Measurements from ENCODE around the gene RAPGEF4.

Gene RAPGEF4

DNA sequence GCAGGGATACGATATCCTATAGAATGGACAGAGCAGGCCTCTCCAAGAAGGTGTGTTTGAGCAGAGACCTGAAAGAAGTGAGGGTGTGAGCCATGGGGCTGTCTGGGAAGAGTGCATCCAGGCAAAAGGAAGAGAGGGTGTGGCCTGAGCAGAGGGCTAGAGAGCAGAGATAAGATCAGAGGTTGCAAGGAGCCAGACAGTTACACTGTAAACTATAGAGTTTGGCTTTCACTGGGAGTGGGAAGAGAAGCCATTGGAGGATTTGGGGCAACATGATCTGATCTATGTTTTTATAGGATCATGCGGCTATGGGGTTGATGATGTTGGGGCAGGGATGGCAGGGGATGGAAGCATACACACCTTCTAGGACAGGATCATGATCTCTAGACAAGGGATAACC lies 215.9 kb downstream of the RAPGEF4 start:
- H3K27me3 ChIP-seq (ENCODE audit: insufficient read depth, low read length, poor library complexity): no peaks in the 10 kb centered on the region
- H3K4me3 ChIP-seq (ENCODE audit: low read depth in 1 of 2, low read length in 2 of 2): no peak overlapping the region
- ATAC-seq (ENCODE audit: insufficient read depth, low read depth) (no peak; the same call in 2 of the 3 replicates), DNase-seq (no peak)
- no peak for TF ChIP-seq EZH2 (IDR thresholded peaks at IDR 0.05; ENCODE audit: borderline replicate concordance, low read depth, low read length, severe bottlenecking)
- TF ChIP-seq, protein P1, sequence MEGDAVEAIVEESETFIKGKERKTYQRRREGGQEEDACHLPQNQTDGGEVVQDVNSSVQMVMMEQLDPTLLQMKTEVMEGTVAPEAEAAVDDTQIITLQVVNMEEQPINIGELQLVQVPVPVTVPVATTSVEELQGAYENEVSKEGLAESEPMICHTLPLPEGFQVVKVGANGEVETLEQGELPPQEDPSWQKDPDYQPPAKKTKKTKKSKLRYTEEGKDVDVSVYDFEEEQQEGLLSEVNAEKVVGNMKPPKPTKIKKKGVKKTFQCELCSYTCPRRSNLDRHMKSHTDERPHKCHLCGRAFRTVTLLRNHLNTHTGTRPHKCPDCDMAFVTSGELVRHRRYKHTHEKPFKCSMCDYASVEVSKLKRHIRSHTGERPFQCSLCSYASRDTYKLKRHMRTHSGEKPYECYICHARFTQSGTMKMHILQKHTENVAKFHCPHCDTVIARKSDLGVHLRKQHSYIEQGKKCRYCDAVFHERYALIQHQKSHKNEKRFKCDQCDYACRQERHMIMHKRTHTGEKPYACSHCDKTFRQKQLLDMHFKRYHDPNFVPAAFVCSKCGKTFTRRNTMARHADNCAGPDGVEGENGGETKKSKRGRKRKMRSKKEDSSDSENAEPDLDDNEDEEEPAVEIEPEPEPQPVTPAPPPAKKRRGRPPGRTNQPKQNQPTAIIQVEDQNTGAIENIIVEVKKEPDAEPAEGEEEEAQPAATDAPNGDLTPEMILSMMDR (IDR thresholded peaks at IDR 0.05; ENCODE audit: borderline replicate concordance, extremely low read depth, low read length, poor library complexity, severe bottlenecking): no peak
- H3K36me3 ChIP-seq (ENCODE audit: insufficient read depth, low read length): no peaks in the 10 kb centered on the region
- H3K4me2 ChIP-seq (ENCODE audit: insufficient read depth, low read length): no peak overlapping the region
- H2AFZ ChIP-seq (ENCODE audit: low read depth, low read length): no peak overlapping the region
- no peak overlapping the region for H3K9ac ChIP-seq (ENCODE audit: low read depth, low read length)
- H4K20me1 ChIP-seq (ENCODE audit: insufficient read depth, low read length): no peaks in the 10 kb centered on the region
- no peaks in the 10 kb centered on the region for H3K79me2 ChIP-seq (ENCODE audit: insufficient read depth, low read length)
- H3K4me1 ChIP-seq (ENCODE audit: insufficient read depth, low read length): no peaks in the 10 kb centered on the region
- H3K27ac ChIP-seq (ENCODE audit: low read length): no peak overlapping the region
- H3K9me3 ChIP-seq (ENCODE audit: insufficient read depth, low read length, severe bottlenecking): no peaks in the 10 kb centered on the region

DNA sequence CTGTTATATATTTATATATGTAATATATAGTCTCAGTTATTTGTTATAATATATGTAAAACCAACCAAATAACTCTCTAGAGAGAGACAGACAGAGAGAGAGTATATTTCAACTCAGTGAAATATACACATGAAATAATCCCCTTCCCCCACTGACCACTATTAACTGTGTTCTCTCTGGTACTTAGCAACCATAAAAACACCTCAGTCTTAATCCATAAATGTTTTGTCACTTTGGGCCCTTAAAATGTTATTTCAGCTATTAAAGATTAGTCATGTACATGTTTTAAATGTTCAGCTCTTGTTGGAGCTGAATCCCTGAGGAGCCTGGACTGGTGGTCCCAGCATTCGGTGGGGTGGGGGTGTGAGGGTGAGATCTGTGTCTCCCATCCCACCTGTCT lies 217.8 kb downstream of the RAPGEF4 start:
- Histone ChIP-seq H3K4me1 (ENCODE audit: insufficient read depth, low read length) (no peaks in the 10 kb centered on the region), H3K79me2 (ENCODE audit: insufficient read depth, low read length) (no peaks in the 10 kb centered on the region), H3K9me3 (ENCODE audit: insufficient read depth, low read length, severe bottlenecking) (no peaks in the 10 kb centered on the region), H3K9ac (ENCODE audit: low read depth, low read length) (no peak overlapping the region), H3K27me3 (ENCODE audit: insufficient read depth, low read length, poor library complexity) (no peaks in the 10 kb centered on the region), H2AFZ (ENCODE audit: low read depth, low read length) (no peak overlapping the region), H3K4me3 (ENCODE audit: low read depth in 1 of 2, low read length in 2 of 2) (no peak overlapping the region), H3K27ac (ENCODE audit: low read length) (no peak overlapping the region), H3K36me3 (ENCODE audit: insufficient read depth, low read length) (no peaks in the 10 kb centered on the region), H4K20me1 (ENCODE audit: insufficient read depth, low read length) (no peaks in the 10 kb centered on the region), H3K4me2 (ENCODE audit: insufficient read depth, low read length) (no peak overlapping the region)
- no peak for DNase-seq
- TF ChIP-seq, protein P1 (IDR thresholded peaks at IDR 0.05; ENCODE audit: borderline replicate concordance, extremely low read depth, low read length, poor library complexity, severe bottlenecking): no peak
- no peak for TF ChIP-seq EZH2 (IDR thresholded peaks at IDR 0.05; ENCODE audit: borderline replicate concordance, low read depth, low read length, severe bottlenecking)
- no peak for ATAC-seq (ENCODE audit: insufficient read depth, low read depth)

DNA sequence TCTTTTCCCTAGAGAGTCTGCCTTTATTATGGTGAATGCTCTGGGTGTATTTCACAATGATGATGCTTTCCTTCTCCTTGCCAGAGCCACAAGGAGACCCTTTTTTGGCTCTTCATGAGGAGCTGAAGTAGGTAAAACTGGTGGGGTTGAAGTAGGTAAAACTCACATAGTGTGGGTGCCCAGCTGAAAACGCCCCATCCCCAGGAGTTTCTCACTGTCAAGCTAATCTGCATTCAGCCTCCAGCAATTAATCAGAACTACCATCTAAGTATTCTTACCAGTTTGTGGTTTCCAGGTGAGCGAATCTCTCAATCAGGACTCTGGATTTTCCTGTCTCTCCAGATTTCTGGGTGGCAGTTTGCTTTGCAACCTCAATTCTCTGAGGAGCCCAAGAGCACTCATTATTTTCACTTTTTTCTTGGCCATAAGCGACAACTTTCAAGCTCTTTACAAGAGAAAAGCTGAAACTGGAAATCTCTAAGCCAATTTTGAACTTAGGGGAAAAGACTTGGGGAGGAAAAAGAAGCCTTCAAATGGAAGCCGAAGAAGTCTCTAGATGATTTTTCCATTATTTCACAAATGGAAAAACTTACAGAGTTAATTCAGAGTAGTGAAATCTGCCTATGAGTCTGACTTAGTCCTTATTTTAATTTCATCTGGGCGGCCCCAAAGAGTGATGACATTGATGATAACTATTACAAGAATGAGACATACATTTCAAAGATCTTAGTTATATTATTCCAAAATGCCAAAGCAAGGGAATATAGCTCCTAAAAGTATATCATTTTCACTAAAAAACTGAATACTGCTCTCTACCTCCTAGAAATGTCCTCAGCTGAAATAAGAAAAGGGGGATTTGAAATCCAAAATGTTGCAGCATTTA lies 218.6 kb downstream of the RAPGEF4 start:
- H3K4me1 ChIP-seq (ENCODE audit: insufficient read depth, low read length): no peaks in the 10 kb centered on the region
- H3K36me3 ChIP-seq (ENCODE audit: insufficient read depth, low read length): no peaks in the 10 kb centered on the region
- no peaks in the 10 kb centered on the region for H3K79me2 ChIP-seq (ENCODE audit: insufficient read depth, low read length)
- H3K4me3 ChIP-seq (ENCODE audit: low read depth in 1 of 2, low read length in 2 of 2): no peak overlapping the region
- no peak overlapping the region for H2AFZ ChIP-seq (ENCODE audit: low read depth, low read length)
- H4K20me1 ChIP-seq (ENCODE audit: insufficient read depth, low read length): no peaks in the 10 kb centered on the region
- H3K9me3 ChIP-seq (ENCODE audit: insufficient read depth, low read length, severe bottlenecking): no peaks in the 10 kb centered on the region
- no peak overlapping the region for H3K9ac ChIP-seq (ENCODE audit: low read depth, low read length)
- no peaks in the 10 kb centered on the region for H3K27me3 ChIP-seq (ENCODE audit: insufficient read depth, low read length, poor library complexity)
- no peak for DNase-seq
- TF ChIP-seq, protein P1 (IDR thresholded peaks at IDR 0.05; ENCODE audit: borderline replicate concordance, extremely low read depth, low read length, poor library complexity, severe bottlenecking): no peak
- no peak for TF ChIP-seq EZH2 (IDR thresholded peaks at IDR 0.05; ENCODE audit: borderline replicate concordance, low read depth, low read length, severe bottlenecking)
- H3K27ac ChIP-seq (ENCODE audit: low read length): no peak overlapping the region
- no peak overlapping the region for H3K4me2 ChIP-seq (ENCODE audit: insufficient read depth, low read length)
- no peak for ATAC-seq (ENCODE audit: insufficient read depth, low read depth)

All from DND-41 (cell line).